RPMI7951 (cell line): ENCODE measurements around the gene MEGF10. TPM values are rescaled to one million over a fixed set of nuclear protein-coding genes. Genes with fewer than 3 reads are reported as not detected.
"Not testable (repeated sequence)": the region's sequence is repeated elsewhere in the genome, so short reads cannot be mapped to it uniquely, and the experiment has no call there.

Experiments used
- DNase-seq: peaks from one replicate; pipeline ENCODE4 v3.0.0-alpha.2; 2012; ENCODE audit warnings: low read depth
- total RNA-seq: library from RNA; depleted of rRNA; stranded (reverse); fragments of >200 nt; shearing (Covaris generic); gene quantifications from 2 replicates; pipeline ENCODE4 v1.2.3, GENCODE V29; 2014

Gene MEGF10
- total RNA-seq, 1 experiment from 2014 or later = 9.7 TPM

DNA sequence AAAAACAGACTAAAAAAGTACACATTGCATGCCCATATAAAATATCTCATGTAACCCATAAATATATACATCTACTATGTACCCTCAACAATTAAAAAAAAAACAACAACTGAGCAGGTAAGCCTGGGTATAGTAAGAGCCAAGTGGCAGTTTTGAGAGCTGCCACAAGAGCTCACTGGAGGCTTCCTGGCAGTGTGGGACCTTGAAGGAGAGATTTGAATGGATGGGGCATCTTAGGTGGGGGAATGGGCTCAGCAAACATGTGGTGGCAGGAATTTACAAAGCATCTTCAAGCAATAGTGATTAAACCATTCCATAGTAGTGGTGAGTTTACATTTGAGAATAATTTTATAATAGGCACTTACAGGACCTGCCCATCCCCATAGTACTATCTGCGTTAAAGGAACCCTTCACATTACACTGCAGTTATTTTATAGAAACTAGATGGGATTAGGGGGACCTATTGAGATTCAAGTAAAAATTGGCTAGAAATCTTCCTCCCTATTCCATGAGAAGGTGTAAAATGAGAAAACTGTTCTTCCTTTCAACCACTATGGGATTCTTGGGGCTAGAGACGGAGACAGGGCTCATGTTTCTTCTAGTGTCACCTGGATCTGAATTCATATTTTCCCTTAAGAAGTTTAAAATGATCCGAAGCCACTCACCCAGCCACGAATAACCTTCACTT is 6.9 kb downstream of the MEGF10 start:
- DNase-seq = no peak

DNA sequence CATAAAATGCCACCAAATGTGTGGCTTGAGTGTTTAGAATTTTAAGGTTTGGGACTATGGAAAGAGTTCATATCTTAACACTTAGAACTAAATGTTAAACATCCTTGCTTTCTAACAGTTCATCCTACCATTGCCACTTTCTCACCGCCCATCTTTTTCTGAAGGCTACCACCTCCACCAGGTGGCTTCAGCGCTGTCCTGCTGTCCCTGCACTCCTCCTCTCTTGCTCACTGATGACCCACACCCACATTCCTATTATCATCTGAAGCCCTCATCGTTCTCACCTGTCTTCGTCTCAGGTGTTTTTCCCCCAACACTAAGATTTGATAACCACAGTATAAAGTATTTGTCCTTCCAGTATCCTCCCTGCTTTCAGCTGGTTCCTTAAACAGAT is 7.4 kb downstream of the MEGF10 start:
- no peak for DNase-seq

DNA sequence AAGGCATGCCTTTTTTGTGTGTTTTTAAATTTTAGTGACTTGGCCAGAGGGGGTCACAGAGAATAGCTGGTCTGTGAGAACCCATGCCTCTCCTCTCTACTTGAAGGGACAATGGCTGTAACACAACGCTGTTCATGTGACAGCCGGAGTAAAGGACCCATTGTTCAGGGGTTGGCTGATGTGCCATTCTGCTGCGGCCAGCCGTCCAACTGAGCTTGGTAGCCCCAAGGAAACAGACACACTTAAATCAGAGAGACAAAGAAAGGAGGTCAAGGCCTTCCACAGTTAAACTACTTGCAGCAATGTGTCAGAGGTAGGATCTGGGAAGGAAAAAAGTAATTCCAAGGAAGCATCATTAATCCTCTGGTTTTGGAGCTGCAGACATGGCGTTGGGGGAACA is 8.1 kb downstream of the MEGF10 start:
- DNase-seq = peak; percentile 27

DNA sequence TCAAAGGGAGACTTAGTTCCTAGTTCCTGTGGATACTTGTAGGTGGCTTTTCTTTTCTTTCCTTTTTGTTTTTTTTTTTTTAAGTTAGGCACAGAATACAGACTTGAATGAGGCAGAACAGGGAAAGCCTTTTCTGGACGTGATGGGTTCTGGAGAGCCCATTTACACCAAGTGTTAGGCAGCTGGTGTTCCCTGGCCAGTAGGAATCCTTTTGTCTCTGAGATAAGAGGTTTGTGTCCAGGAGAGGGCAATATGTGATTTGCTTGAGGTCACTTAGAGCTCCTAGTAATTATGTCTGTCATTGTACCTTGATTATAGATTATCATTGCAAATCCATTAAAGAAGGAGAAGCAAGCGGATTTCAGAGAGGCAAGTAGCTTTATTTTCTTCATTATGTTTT is 9.1 kb downstream of the MEGF10 start:
- DNase-seq = peak; percentile 35

DNA sequence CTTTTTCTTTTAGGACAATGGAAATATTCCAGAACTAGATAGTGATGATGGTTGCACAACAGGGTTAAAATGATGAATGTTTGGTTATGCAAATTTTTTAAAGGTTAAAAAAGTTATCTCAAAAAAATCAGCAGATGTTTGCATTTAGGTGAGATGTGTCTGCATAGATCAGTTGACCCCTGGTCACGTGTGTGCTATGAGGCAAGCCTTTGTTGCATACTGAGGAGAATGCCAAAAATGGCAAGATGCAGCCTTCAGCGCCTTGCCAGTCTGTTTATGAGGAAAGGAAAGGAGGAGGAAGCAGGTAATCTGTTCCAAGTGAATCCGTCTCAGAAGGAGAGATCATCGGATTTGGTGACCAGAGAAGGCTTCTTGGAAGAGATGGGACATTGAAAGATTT is 11.9 kb downstream of the MEGF10 start:
- no peak for DNase-seq

DNA sequence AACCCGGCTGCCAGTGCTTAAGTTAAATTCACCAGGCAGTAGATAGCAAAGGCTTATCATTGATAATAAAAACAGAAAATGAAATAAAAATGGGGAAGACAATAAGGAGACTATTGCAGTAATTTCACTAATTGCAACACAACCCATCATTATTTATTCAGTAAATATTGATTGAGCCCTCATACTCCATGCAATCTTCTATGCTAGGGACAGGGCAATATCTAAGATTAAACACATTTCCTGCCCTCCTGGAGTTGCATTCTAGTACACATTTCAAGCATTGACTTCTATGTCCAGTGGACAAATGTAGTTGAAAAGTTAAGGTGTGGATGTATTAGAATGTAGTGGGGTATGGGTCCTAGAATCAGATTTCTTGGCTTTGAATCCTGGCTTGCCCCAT is 12.8 kb downstream of the MEGF10 start:
- no peak for DNase-seq

DNA sequence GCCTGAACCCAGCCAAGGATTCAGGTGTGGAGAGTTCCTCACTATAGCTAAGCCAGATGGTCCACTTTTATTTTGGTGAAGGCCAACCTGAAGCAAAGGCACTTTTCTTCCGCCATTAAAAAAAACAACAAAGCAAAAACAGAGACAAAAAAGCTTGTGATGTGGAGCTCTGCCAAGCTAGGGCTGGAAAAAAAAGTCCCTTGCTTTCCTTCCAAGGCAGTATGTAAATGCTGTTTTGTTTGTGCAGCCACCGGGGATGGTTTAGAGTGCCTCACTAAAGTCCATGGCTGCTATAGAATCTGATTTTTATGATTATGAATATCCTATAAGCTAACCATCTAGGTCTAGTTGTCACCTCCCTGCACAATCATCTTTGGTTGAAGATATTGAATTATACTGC is 14.9 kb downstream of the MEGF10 start:
- no peak for DNase-seq

DNA sequence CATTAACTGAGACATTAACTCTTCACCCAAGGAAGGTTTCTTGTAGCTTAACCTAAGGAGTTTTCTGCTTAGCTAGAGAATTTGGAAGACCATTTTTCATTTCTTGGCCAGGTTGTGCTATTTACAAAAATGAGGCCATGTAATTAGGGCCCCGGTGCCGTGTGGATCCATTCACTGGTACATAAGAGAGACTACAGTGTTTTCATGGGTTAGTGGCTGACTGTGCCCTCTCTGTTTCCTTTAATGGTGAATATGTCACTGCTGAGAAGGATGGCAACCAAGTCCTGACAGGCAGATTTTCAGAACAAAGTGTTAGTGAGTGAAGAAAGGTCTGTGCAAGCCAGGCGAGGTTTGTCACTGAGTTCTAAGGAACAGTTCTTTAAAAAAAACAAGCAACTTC is 15.4 kb downstream of the MEGF10 start:
- no peak for DNase-seq

DNA sequence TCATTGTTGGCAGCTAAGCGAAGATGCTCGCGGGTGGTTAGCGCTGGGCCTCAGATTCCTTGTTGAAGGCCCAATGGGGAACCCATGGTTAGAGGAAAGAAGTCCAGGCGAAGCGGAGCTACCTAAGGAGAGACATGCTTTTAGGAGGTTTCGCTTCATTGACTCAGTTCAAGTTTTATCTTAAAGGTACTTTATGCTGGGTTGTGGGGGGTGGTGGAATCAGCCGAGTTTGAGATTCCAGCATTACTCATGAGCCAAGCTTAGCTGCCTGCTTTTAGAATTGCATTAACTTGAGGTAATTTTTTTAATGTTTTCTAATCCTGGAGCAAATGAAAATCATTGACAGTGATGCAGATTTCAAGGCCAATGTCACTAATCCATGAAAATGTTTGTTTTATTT is 16.1 kb downstream of the MEGF10 start:
- DNase-seq = no peak

DNA sequence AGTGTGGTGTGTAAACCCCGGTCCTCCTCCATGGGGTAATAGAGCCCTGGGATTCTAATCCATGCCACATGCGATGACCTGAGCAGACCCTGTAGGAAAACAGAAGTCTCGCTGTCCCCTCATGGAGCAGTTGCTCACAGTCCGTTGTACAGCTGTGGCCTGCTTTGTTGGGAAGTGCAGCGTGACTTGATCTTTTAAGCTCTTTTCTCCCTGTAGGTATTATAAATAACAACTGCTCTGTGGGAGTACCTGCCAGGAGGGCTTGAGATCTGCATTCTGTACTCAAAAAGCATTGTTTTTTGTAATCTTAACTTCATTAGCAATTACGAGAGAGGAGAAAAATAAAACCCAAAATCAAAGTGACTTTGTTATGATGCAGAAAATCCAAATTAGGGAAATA is 17.3 kb downstream of the MEGF10 start:
- DNase-seq = no peak

DNA sequence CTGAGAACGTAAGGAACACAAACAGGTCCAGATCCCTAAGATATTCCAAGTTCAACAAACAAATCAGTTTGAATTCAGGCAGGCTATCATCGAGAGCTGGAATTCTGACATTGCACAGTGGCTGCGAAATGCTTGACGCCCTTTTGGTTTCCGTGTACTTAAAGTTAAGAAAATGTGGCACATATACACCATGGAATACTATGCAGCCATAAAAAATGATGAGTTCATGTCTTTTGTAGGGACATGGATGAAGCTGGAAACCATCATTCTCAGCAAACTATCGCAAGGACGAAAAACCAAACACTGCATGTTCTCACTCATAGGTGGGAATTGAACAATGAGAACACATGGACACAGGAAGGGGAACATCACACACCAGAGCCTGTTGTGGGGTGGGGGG is 17.7 kb downstream of the MEGF10 start:
- DNase-seq = not testable (repeated sequence)

DNA sequence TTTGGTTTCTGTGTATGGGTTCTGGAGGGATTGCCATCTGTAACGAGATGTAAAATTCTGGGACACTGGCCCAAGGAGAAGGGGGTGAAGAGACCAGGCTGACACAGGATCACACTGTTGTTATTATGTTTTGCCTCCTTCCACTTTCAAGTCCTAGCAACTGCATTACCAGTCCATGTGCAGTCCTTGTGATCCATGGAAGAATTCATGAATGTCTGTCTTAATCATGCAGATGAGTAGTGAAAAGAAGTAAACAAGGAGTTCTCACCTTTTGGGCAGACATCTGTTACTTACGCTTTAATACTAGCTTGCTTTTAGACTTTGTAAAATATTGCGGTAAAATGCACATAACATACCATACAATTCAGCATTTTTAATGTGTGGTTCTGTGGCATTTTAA is 18.3 kb downstream of the MEGF10 start:
- DNase-seq = no peak

DNA sequence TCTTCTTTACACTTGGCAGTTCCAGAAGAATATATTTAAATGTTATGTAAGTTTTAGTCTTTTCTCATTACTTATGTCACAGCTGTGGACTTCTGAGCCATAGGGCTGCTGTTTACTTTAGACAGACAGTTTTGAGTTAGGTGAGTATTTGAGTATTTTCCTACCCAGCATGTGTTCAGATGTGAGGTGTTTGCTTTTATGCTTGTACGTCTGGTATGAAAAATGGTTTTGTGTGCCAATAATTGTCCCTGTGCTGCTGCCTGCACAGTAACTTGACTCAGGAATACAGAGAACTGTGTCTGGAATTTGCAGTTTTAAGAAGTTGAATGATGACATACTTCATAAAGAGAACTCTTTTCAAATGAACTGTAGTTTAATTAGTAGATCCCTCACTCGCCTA is 20.8 kb downstream of the MEGF10 start:
- no peak for DNase-seq

DNA sequence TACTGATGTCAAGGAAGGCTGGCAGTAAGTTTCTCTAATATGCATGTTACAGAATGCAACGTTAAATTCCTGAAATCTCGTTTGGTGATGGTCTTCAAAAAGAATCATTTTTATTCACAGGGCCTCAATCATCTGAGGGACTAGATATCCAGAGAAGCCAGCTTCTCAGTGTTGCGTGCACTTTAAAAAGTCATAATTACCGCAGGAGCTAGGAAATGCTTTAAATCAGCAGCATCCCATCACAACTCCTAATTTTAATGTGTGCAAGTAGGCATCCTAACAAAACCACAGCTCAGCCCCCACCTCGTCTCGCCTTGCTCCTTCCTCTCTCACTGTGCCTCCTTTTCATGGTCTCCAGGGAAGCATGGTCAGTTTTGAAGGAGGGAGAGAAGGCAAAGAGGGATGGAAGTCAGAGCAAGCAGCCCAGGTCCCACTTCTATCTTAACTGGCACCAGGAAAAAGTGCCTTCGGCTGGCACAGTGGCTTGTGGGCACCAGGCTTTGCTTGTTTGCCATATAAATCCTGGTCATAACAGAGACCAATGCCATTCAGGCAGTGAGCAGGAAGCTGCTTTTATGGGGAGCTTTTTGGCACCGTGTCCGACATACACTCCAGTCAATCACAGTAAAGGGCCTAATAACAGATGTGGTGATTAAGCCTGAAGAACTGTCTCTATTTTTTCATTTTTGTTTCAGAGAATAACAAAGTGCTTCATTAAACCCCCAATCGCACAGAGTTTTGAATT is 21.4 kb downstream of the MEGF10 start:
- no peak for DNase-seq

DNA sequence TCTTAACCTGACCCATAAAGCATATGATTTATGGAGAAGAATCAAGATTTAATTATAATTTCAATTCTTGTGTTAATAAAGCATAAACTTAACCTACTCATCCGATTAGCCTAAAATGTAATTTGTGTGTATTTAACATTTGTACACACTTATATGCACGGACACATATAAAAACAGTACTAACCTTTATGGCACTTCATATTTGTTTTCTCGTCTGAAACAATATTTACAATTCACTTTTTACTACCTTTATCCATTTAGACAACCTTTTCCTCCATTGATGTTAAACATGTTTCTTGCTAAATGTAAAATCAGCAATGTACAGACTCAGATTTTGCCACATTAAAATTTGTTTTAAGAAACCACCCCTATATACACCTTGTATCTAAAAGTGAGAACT is 22.8 kb downstream of the MEGF10 start:
- no peak for DNase-seq

DNA sequence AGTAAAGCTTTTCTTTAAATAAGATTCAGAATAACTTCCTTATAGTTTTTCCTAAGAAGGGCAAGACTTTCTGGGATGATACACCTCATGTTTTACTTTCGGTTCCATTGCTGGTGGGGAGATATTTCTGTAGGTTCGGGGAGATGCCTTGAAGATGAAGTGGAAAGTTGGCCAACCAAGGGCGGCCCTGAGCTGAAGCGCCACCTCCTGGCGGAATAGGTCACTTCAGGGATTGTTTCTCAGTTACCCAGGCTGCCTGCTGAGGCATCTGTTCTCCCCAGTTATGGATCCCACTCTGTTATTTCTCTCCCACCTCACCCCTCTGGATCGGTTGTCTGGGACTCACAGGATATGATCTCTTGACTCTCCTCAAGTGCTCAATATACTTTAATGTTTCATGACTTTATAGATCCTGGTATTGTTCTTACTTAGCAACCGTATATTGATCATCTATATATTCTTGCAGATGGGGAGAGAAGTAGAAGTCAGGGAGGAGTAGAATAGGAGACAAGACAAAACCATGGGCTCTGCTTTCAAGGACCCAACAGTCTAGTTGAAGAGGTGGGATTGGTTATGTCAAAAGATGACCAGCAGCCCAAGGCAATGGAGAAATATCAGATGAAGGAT is 23.4 kb downstream of the MEGF10 start:
- peak; percentile 72 for DNase-seq

DNA sequence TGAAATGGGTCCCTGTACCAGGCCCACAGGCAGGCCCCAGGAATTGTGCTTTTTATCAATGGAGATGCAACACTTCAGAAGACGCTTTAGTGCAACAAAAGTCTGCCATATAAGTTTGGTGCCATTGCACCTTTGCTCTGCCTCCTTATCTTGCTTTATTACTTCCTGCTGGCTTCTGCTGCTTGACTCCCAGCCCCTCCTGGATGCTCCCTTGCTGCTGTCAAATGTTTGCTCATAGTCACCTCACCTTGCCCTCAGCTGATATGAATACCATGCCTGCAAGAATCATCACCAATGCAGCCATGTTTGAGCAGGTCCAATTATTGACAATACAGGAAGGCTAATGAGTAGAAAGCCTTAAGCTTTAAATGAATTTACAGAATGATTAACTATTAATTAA is 25.4 kb downstream of the MEGF10 start:
- no peak for DNase-seq

DNA sequence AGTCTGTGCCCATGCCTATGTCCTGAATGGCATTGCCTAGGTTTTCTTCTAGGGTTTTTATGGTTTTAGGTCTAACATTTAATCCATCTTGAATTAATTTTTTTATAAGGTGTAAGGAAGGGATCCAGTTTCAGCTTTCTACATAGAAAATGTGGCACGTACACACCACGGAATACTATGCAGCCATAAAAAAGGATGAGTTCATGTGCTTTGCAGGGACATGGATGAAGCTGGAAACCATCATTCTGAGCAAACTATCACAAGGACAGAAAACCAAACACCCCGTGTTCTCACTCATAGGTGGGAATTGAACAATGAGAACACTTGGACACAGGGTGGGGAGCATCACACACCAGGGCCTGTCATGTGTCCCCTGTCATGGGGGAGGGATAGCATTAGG is 26.8 kb downstream of the MEGF10 start:
- not testable (repeated sequence) for DNase-seq

DNA sequence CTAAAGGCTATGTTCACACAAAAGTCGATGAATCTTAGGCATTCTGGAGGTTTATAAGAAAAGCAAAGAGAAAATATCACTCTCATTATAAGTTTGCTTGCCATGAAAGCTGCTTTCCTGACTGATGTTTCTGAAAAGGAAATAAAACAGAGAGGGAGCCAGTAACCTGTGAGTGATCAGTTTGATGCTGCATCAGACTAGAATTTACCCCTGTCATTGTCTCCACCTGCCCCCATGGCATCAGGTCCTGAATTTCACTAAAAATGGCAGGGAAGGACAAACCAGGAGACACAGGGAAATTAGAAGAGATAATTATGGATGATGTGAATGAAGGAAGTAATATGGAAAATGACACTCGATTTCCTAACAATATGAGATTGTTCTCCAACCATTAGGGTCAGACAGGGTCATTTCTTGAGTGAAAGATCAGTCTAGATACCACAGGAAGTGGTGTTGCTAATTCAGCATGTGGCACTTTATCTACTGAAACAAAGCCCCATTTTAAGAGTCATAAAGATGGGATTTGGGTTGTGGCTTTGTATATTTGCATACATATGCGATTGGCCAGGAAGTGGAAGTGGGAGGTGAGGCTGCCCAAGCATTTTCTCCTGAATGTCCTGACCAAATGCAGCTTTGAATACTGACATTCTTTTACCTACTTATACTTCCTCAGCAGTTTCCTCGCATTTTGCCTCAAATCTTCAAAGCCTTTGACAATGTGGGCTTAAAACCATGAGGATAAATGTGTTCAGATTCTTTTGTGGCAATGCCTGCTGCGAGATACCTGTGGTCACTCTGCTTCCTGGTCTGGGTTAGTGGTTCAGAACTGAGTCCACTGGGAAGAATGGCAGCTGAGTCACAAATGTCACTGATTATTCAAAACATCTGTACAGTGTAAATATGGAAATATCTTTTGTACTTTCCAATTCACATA is 29.7 kb downstream of the MEGF10 start:
- peak; percentile 80 for DNase-seq

DNA sequence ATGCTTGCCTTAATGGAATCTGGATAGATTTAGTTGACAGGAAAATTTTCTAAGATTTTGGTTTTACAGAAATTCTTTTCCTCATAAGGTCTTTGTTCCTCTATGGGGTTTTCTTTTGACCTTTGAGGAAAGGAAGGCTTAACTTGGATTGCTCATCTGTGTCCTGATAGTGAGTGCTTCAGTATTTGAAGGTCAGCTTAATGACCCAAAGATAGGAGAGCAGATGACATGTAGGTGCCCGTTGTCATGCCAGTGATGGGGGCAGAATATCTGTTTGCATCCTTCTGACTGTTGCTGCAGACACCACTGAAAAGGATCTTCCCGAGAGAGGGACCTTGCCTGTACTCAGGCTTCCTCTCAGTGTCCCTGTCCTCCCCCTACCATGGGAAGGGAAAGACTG is 30.9 kb downstream of the MEGF10 start:
- no peak for DNase-seq

DNA sequence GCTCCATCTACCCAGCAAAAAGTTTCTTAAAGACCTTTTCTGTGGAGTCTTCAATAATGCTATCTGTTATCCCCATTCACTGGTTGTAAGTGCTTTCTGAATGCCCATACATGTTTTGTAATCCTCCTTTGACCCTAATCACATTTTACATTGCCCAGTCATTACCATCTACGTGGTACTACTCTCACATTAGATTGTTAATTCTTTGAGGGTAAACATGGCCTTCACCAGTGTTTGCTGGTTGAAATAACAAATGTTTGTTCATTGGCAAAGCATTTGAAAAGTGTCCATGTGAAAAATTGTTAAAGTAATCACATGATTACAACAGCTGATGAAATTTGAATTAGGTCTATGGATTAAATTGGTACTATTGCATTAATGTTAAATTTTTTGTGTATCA is 31.8 kb downstream of the MEGF10 start:
- no peak for DNase-seq

DNA sequence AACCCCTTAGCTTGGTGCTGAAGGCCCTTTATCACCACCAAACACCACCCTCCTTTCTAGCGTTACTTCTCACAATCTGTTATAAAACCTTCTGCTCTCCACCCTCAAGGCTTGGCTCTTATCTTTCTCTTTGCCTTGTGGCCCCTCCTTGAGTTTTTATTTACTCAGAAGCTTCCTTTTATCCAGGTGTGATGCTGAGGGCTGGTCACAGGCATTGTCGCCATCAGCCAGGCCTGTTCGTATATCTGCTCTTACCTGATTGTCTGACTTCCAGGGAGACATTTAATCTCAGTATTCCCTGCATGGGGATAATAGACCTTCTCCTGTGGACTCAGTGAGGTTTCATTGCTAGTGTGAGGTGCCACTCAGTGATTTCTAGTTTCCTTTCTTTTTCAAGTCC is 34.2 kb downstream of the MEGF10 start:
- DNase-seq = no peak
